Central memory CD4-positive, alpha-beta T cell (primary cell): ENCODE measurements around the gene ANKRD12.
A peak's percentile ranks its signal among the peaks of the same experiment; 100 is the strongest.
"Not testable (repeated sequence)": the region's sequence is repeated elsewhere in the genome, so short reads cannot be mapped to it uniquely, and the experiment has no call there.

Experiments
- DNase-seq: peaks from one replicate; pipeline ENCODE4 v3.0.0; 2022

The ANKRD12 gene

GRCh38 chr18:9147440-9148202 lies 11.0 kb downstream of the ANKRD12 start:
- DNase-seq: peak; percentile 59

- no peak for DNase-seq
Measured at GRCh38 chr18:9148203-9148552, 11.6 kb downstream of the ANKRD12 start.

GRCh38 chr18:9150121-9150520 lies 13.5 kb downstream of the ANKRD12 start:
- DNase-seq: no peak

GRCh38 chr18:9153256-9153655 lies 16.7 kb downstream of the ANKRD12 start:
- DNase-seq: no peak

- DNase-seq: no peak
Measured at GRCh38 chr18:9156604-9157249, 20.1 kb downstream of the ANKRD12 start.

- DNase-seq: no peak
Measured at GRCh38 chr18:9157806-9158205, 21.2 kb downstream of the ANKRD12 start.

- no peak for DNase-seq
Measured at GRCh38 chr18:9160014-9160413, 23.4 kb downstream of the ANKRD12 start.

GRCh38 chr18:9162663-9163062 lies 26.1 kb downstream of the ANKRD12 start:
- DNase-seq: not testable (repeated sequence)

- not testable (repeated sequence) for DNase-seq
Measured at GRCh38 chr18:9164149-9164548, 27.6 kb downstream of the ANKRD12 start.

- DNase-seq: not testable (repeated sequence)
Measured at GRCh38 chr18:9165883-9166282, 29.3 kb downstream of the ANKRD12 start.

GRCh38 chr18:9169515-9169914 lies 32.9 kb downstream of the ANKRD12 start:
- DNase-seq: not testable (repeated sequence)

- not testable (repeated sequence) for DNase-seq
Measured at GRCh38 chr18:9171919-9172318, 35.3 kb downstream of the ANKRD12 start.

GRCh38 chr18:9172506-9173127 lies 36.0 kb downstream of the ANKRD12 start:
- no peak for DNase-seq

- no peak for DNase-seq
Measured at GRCh38 chr18:9173770-9174233, 37.2 kb downstream of the ANKRD12 start.

- no peak for DNase-seq
Measured at GRCh38 chr18:9174302-9174701, 37.7 kb downstream of the ANKRD12 start.

GRCh38 chr18:9175115-9175514 lies 38.5 kb downstream of the ANKRD12 start:
- DNase-seq: no peak

GRCh38 chr18:9177031-9177430 lies 40.5 kb downstream of the ANKRD12 start:
- DNase-seq: no peak

- DNase-seq: no peak
Measured at GRCh38 chr18:9177466-9177865, 40.9 kb downstream of the ANKRD12 start.

GRCh38 chr18:9178557-9178956 lies 42.0 kb downstream of the ANKRD12 start:
- DNase-seq: no peak

- DNase-seq: no peak
Measured at GRCh38 chr18:9181275-9181674, 44.7 kb downstream of the ANKRD12 start.

GRCh38 chr18:9182852-9183399 lies 46.3 kb downstream of the ANKRD12 start:
- DNase-seq: no peak

- no peak for DNase-seq
Measured at GRCh38 chr18:9184998-9185613, 48.5 kb downstream of the ANKRD12 start.
